C4-2B (cell line): ENCODE data around the gene PARD3.

Experiments used
- H3K27ac ChIP-seq: fragments of 450-650 bp; 2 replicates; pipeline ENCODE4 v1.5.1; 2017
- CTCF ChIP-seq: fragments of 450-650 bp; conservative IDR thresholded peaks from 2 replicates; pipeline ENCODE4 v1.5.1; 2017; ENCODE audit warnings: mild to moderate bottlenecking
- ZFX ChIP-seq: fragments of 450-650 bp; IDR thresholded peaks from 2 replicates; pipeline ENCODE4 v1.6.1; 2017

The PARD3 gene

GRCh38 chr10:34252111-34252510, 563.0 kb downstream of the PARD3 start:
- no peak for TF ChIP-seq ZFX
- TF ChIP-seq CTCF: no peak
- H3K27ac ChIP-seq: no peak overlapping the region

GRCh38 chr10:34251177-34251576, 563.9 kb downstream of the PARD3 start:
- no peak overlapping the region for H3K27ac ChIP-seq
- TF ChIP-seq CTCF: no peak
- TF ChIP-seq ZFX: no peak

- no peak for TF ChIP-seq CTCF
- TF ChIP-seq ZFX: no peak
- no peak overlapping the region for H3K27ac ChIP-seq
Measured at GRCh38 chr10:34250722-34251121, 564.4 kb downstream of the PARD3 start.

GRCh38 chr10:34249634-34250033, 565.5 kb downstream of the PARD3 start:
- H3K27ac ChIP-seq: no peak overlapping the region
- TF ChIP-seq ZFX (no peak), CTCF (peak; percentile 47)

GRCh38 chr10:34247560-34247959, 567.5 kb downstream of the PARD3 start:
- no peak overlapping the region for H3K27ac ChIP-seq
- no peak for TF ChIP-seq ZFX

GRCh38 chr10:34244756-34245484, 570.2 kb downstream of the PARD3 start:
- TF ChIP-seq CTCF: no peak
- no peak for TF ChIP-seq ZFX
- H3K27ac ChIP-seq: no peak overlapping the region

GRCh38 chr10:34241226-34242000, 573.7 kb downstream of the PARD3 start:
- no peak overlapping the region for H3K27ac ChIP-seq
- TF ChIP-seq CTCF (no peak), ZFX (no peak)
